Dendritic cell treated with granulocyte-macrophage colony-stimulating factor and Interleukin-4, amounts not matched to agents 40 ng/mL and 50 ng/mL, for 4 days (primary cell): ENCODE results near the gene MT3.
"Not testable (repeated sequence)": the region's sequence is repeated elsewhere in the genome, so short reads cannot be mapped to it uniquely, and the experiment has no call there.

Experiments
- H3K27ac Mint-ChIP-seq: one replicate; pipeline ENCODE4 v1.8.0; 2022; ENCODE audit warnings: mild to moderate bottlenecking, mixed read lengths
- H3K27me3 Mint-ChIP-seq: one replicate; pipeline ENCODE4 v1.8.0; 2022; ENCODE audit warnings: mild to moderate bottlenecking, mixed read lengths
- H3K36me3 Mint-ChIP-seq: one replicate; pipeline ENCODE4 v1.8.0; 2022; ENCODE audit warnings: low read depth, mixed read lengths
- H3K4me1 Mint-ChIP-seq: one replicate; pipeline ENCODE4 v1.8.0; 2022; ENCODE audit warnings: low read depth, mixed read lengths
- H3K4me3 Mint-ChIP-seq: one replicate; pipeline ENCODE4 v1.8.0; 2022; ENCODE audit warnings: mild to moderate bottlenecking, moderate library complexity, mixed read lengths
- H3K9me3 Mint-ChIP-seq: one replicate; pipeline ENCODE4 v1.8.0; 2022; ENCODE audit warnings: mixed read lengths
- intact Hi-C: fragments of 100-400 bp; cut with micrococcal nuclease; formaldehyde crosslinking; loops from one replicate; pipeline ENCODE4 v1.15.0; 2022

MT3 gene

GRCh38 chr16:56561126-56561525, 28.2 kb upstream of the MT3 start:
- intact Hi-C loops = no loop called here

GRCh38 chr16:56564793-56565477, 24.4 kb upstream of the MT3 start, which contains the start of gene MT4:
TSS of gene MT4 (plus strand) at chr16:56565073. CDS start at chr16:56565129, 56 bp downstream.
- Mint-ChIP-seq H3K4me3 (no peak within 1 kb of the TSS), H3K4me1 (peaks cover 6% of the 10 kb centered on the region), H3K9me3 (no peaks in the 10 kb centered on the region), H3K27me3 (peaks cover 22% of the 10 kb centered on the region), H3K27ac (no peak within 1 kb of the TSS), H3K36me3 (no peaks in the 10 kb centered on the region)
- intact Hi-C loops = no loop called here

More at GRCh38 chr16:56561126-56561525, 28.2 kb upstream of the MT3 start:
- Mint-ChIP-seq H3K4me3 (no peak overlapping the region), H3K27ac (no peak overlapping the region), H3K4me1 (no peaks in the 10 kb centered on the region), H3K9me3 (no peaks in the 10 kb centered on the region), H3K36me3 (no peaks in the 10 kb centered on the region), H3K27me3 (peaks cover 26% of the 10 kb centered on the region)

GRCh38 chr16:56569971-56570370, 19.4 kb upstream of the MT3 start:
- H3K9me3 Mint-ChIP-seq = peaks cover 8% of the 10 kb centered on the region
- intact Hi-C loops = no loop called here
- H3K4me3 Mint-ChIP-seq = no peak overlapping the region
- peaks cover 19% of the 10 kb centered on the region for H3K27me3 Mint-ChIP-seq
- no peaks in the 10 kb centered on the region for H3K36me3 Mint-ChIP-seq
- peaks cover 6% of the 10 kb centered on the region for H3K4me1 Mint-ChIP-seq
- no peak overlapping the region for H3K27ac Mint-ChIP-seq

GRCh38 chr16:56571525-56571924, 17.8 kb upstream of the MT3 start:
- peaks cover 9% of the 10 kb centered on the region for H3K9me3 Mint-ChIP-seq
- peaks cover 13% of the 10 kb centered on the region for H3K27me3 Mint-ChIP-seq
- intact Hi-C loops = no loop called here
- H3K27ac Mint-ChIP-seq = no peak overlapping the region
- no peak overlapping the region for H3K4me3 Mint-ChIP-seq
- H3K4me1 Mint-ChIP-seq = peaks cover 6% of the 10 kb centered on the region
- H3K36me3 Mint-ChIP-seq = no peaks in the 10 kb centered on the region

GRCh38 chr16:56574625-56575024, 14.7 kb upstream of the MT3 start:
- H3K27ac Mint-ChIP-seq = no peak overlapping the region
- H3K4me1 Mint-ChIP-seq = no peaks in the 10 kb centered on the region
- H3K9me3 Mint-ChIP-seq = peaks cover 9% of the 10 kb centered on the region
- H3K4me3 Mint-ChIP-seq = no peak overlapping the region
- peaks cover 7% of the 10 kb centered on the region for H3K27me3 Mint-ChIP-seq
- no peaks in the 10 kb centered on the region for H3K36me3 Mint-ChIP-seq
- intact Hi-C loops = no loop called here

GRCh38 chr16:56576585-56577299, 12.6 kb upstream of the MT3 start:
- no peak overlapping the region for H3K27ac Mint-ChIP-seq

GRCh38 chr16:56577300-56577625, 12.1 kb upstream of the MT3 start:
- Mint-ChIP-seq H3K9me3 (peaks cover 9% of the 10 kb centered on the region), H3K27ac (no peak overlapping the region), H3K4me3 (no peak overlapping the region), H3K27me3 (peaks cover 19% of the 10 kb centered on the region), H3K36me3 (no peaks in the 10 kb centered on the region), H3K4me1 (no peaks in the 10 kb centered on the region)
- intact Hi-C loops = loop anchor here (1.0 kb wide), 2 partner anchors 23 to 125 kb away; no protein-coding TSS in a partner anchor

More at GRCh38 chr16:56576585-56577299, 12.6 kb upstream of the MT3 start:
- Mint-ChIP-seq H3K36me3 (no peaks in the 10 kb centered on the region), H3K4me3 (no peak overlapping the region), H3K27me3 (peaks cover 15% of the 10 kb centered on the region), H3K9me3 (peaks cover 9% of the 10 kb centered on the region), H3K4me1 (no peaks in the 10 kb centered on the region)
- intact Hi-C loops = loop anchor here (1.0 kb wide), 2 partner anchors 24 to 126 kb away; no protein-coding TSS in a partner anchor

- intact Hi-C loops = no loop called here
- Mint-ChIP-seq H3K4me1 (no peaks in the 10 kb centered on the region), H3K36me3 (no peaks in the 10 kb centered on the region), H3K27me3 (peaks cover 32% of the 10 kb centered on the region), H3K9me3 (no peaks in the 10 kb centered on the region), H3K27ac (no peak overlapping the region), H3K4me3 (no peak overlapping the region)
Observed at GRCh38 chr16:56580391-56581048, 8.8 kb upstream of the MT3 start.

- peaks cover 47% of the 10 kb centered on the region for H3K27me3 Mint-ChIP-seq
- H3K4me1 Mint-ChIP-seq, H3K27ac Mint-ChIP-seq, H3K4me3 Mint-ChIP-seq, H3K36me3 Mint-ChIP-seq, H3K9me3 Mint-ChIP-seq, intact Hi-C loops: not testable (repeated sequence)
Observed at GRCh38 chr16:56582911-56583310, 6.4 kb upstream of the MT3 start.

GRCh38 chr16:56583351-56584168, 5.8 kb upstream of the MT3 start:
- Mint-ChIP-seq H3K27me3 (peaks cover 54% of the 10 kb centered on the region), H3K9me3 (no peaks in the 10 kb centered on the region), H3K36me3 (no peaks in the 10 kb centered on the region), H3K27ac (no peak overlapping the region), H3K4me3 (no peak overlapping the region), H3K4me1 (no peaks in the 10 kb centered on the region)
- intact Hi-C loops = no loop called here

- H3K36me3 Mint-ChIP-seq = no peaks in the 10 kb centered on the region
- no peaks in the 10 kb centered on the region for H3K9me3 Mint-ChIP-seq
- H3K27me3 Mint-ChIP-seq = peaks cover 61% of the 10 kb centered on the region
- H3K4me3 Mint-ChIP-seq = no peak overlapping the region
- intact Hi-C loops = no loop called here
- peaks cover 6% of the 10 kb centered on the region for H3K4me1 Mint-ChIP-seq
- no peak overlapping the region for H3K27ac Mint-ChIP-seq
Observed at GRCh38 chr16:56584276-56584675, 5.1 kb upstream of the MT3 start.

- Mint-ChIP-seq H3K36me3 (no peaks in the 10 kb centered on the region), H3K4me3 (peak overlapping the region; percentile 40), H3K9me3 (no peaks in the 10 kb centered on the region), H3K27ac (no peak overlapping the region), H3K27me3 (peaks cover 57% of the 10 kb centered on the region), H3K4me1 (peaks cover 26% of the 10 kb centered on the region)
- intact Hi-C loops = no loop called here
Observed at GRCh38 chr16:56588781-56589140, 567 bp upstream of the MT3 start.

- H3K4me1 Mint-ChIP-seq = peaks cover 26% of the 10 kb centered on the region
- peak overlapping the region; percentile 18 for H3K27ac Mint-ChIP-seq
- no peak overlapping the region for H3K4me3 Mint-ChIP-seq
- H3K9me3 Mint-ChIP-seq = no peaks in the 10 kb centered on the region
- no peaks in the 10 kb centered on the region for H3K36me3 Mint-ChIP-seq
- H3K27me3 Mint-ChIP-seq = peaks cover 45% of the 10 kb centered on the region
- intact Hi-C loops = no loop called here
Observed at GRCh38 chr16:56591377-56592060, 2.2 kb downstream of the MT3 start.
